GM10266 (cell line): ENCODE data around the gene WDFY3.
"Not testable (repeated sequence)": the region's sequence is repeated elsewhere in the genome, so short reads cannot be mapped to it uniquely, and the experiment has no call there.

Source experiments
- DNase-seq: peaks from one replicate; pipeline ENCODE4 v3.0.0; 2012; ENCODE audit errors: extremely low spot score
- TF ChIP-seq, protein P1 (sequence below): IDR thresholded peaks from 2 replicates; pipeline ENCODE4 v1.5.1; 2012; ENCODE audit warnings: mild to moderate bottlenecking, low read depth; ENCODE audit not compliant: control insufficient read depth, insufficient read depth; ENCODE audit errors: missing control alignments

Gene WDFY3

DNA sequence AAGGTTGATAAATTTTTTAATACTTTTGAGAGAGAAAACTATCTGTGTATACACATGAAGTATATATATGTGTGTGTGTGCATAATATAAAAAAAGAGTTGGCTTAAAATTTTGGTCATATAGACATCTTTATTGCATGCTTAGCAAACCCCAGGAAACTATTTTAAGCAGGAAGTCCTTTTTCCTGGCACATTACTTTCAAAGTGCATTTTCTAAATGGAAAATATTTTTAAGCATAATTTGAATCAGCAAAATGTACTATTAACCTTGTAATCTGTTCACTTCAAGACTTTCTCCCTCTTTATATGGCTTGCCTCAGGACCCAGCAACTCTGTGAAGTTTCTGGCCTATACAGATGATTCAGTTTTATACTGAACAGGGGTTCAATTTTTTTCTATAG is 277.3 kb downstream of the WDFY3 start:
- TF ChIP-seq, protein P1, sequence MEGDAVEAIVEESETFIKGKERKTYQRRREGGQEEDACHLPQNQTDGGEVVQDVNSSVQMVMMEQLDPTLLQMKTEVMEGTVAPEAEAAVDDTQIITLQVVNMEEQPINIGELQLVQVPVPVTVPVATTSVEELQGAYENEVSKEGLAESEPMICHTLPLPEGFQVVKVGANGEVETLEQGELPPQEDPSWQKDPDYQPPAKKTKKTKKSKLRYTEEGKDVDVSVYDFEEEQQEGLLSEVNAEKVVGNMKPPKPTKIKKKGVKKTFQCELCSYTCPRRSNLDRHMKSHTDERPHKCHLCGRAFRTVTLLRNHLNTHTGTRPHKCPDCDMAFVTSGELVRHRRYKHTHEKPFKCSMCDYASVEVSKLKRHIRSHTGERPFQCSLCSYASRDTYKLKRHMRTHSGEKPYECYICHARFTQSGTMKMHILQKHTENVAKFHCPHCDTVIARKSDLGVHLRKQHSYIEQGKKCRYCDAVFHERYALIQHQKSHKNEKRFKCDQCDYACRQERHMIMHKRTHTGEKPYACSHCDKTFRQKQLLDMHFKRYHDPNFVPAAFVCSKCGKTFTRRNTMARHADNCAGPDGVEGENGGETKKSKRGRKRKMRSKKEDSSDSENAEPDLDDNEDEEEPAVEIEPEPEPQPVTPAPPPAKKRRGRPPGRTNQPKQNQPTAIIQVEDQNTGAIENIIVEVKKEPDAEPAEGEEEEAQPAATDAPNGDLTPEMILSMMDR = no peak
- no peak for DNase-seq

DNA sequence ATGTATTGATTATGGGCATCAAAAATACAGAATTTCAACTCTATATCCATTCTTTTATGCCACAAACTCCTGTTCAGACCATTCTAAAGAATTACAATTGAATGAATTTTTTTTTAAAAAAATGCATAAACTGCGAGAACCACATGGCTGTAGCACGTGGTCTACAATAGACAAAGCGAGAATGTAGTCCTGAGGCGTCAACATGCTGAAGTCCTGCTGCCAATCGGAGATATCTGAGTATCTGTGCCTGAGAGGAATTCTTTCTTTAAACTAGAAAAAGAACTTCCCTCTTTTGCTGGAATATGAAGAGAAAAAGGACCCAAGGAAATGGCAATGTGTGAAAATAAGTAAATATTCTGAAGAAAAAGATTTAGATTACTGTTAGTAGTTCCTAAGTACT is 277.9 kb downstream of the WDFY3 start:
- TF ChIP-seq, protein P1 = no peak
- DNase-seq = no peak

DNA sequence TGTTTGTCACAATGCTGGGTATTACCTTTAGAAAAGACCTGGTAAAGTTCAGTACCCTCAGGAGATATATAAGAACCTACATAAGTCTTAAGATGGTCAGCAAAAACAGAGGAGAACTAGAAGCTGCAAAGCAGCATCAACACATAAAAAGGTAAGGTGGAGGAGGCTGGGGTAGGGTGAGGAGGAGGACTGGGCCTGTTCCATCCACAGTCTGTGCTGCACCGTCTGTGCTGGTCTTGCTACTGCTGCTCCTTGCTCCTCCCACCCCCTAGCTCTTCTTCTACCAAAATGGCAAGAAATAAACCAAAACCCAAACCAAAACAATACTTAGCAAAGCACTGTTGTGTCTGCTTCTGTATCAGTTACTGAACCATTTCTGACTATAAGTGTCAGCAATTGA is 281.4 kb downstream of the WDFY3 start:
- TF ChIP-seq, protein P1 = no peak
- no peak for DNase-seq

DNA sequence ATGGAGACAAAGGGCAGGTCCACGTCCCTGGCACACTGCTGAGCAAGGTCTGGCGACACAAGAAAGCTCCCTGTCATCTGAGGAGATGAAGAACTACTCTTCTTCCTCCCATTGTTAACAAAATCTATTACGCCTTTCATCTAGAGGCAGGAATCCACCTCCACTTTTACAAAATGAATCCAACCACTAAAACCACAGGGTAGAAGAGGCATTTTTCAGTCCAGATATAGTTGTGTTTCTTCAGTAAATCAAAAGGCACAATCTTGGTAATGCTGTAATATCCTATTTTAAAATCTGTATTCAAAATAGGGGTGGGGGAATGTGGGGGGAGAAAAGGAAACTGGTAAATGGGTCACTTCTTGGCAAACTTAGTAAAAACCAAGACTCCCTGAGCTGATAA is 282.1 kb downstream of the WDFY3 start:
- TF ChIP-seq, protein P1 = no peak

DNA sequence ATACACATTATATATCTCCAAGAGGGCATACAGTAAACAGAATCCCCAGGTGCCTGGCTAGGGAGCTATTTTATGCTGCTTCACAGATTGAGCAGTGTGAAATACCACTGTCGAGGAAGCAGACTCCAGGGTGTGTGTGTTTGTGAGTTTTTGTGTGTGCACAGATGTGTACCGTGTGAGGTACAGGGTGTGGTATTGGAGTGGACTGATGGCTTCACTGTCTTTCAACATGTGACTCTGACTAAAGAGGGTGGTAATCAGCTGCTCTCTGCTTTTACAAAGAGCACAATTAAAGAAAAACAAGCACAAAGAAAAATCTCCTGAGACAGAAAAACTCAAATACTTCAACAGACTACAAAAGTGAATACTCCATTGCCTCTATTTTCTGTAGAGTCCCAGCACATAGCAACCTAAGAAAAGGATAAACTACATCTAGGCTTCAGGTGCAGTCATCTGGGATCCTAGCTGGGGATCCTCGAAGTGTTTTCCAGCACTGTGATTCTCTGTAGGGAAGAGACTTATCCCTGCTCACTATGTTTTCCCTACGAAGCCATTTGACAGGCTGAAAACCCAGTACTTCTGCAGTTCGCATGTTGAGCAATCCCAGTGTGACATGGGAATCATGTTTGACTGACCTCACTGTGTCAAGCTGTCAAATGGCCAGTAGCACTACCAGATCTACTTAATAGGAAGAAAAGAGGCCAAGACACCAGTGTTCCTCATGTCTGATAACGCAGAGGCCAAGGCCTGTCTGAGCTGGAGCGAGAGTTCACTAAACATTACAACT is 283.2 kb downstream of the WDFY3 start:
- TF ChIP-seq, protein P1 = no peak
- no peak for DNase-seq

More for the DNA sequence above, 282.1 kb downstream of the WDFY3 start:
- DNase-seq = no peak

DNA sequence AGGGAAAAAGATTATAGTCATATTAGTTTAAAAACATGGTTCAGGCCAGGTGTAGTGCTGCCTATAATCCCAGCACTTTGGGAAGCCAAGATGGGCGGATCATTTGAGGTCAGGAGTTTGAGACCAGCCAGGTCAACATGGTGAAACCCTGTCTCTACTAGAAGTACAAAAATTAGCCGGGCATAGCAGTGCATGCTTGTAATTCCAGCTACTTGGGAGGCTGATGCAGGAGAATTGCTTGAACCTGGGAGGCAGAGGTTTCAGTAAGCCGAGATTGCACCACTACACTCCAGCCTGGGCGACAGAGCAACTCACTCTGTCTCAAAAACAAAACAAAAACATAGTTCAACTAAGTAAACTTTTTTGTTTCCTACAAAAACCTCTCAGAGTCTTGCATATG is 283.8 kb downstream of the WDFY3 start:
- not testable (repeated sequence) for DNase-seq

DNA sequence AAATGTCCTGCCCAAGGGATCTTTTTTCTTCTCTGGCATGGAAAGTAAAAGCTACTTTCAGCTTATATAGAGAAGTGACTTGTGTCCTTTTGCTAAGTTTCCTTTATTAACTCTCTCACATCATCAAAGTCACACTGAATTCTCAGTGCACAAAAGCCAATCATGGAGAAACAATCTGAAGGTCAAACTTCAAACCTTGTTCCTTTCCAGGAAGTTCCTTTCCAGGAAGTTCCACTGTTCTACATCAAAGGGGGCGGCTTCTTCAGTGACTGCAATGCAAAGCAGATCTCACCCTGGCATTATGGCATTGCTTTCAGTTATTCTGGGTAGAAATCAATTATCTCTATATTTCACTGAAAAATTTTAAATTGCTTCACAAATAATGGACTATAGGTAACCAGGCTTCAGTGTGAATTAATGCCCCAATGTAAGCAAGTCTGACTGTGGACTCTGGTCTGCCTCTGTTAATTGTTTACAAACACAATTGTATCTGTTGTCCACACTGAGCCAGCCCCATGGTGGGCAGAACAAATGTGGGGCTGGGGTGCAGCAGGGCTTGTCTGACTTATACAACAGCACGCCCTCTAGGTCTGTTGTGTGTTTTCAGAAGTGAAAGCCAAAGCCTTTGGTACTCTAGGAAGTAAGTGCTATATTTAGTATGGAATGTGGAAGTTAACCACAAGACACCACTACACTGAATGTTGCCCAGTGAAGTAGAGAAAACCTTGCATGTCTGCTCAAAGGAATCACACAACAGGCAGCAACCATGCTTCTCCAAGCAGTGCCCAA is 284.8 kb downstream of the WDFY3 start:
- TF ChIP-seq, protein P1 = no peak
- DNase-seq = no peak
